M059J (cell line): ENCODE data around the gene SLC6A18. TPM values are rescaled to one million over a fixed set of nuclear protein-coding genes. Genes with fewer than 3 reads are reported as not detected.

Experiments used
- DNase-seq: peaks from one replicate; pipeline ENCODE4 v3.0.0-alpha.2; 2012; ENCODE audit warnings: low read depth
- total RNA-seq: library from RNA; depleted of rRNA; stranded (reverse); fragments of >200 nt; shearing (Covaris generic); gene quantifications from 2 replicates; pipeline ENCODE4 v1.2.3, GENCODE V29; 2014

SLC6A18 gene
- total RNA-seq, 1 experiment from 2014 or later, result not detected

DNA sequence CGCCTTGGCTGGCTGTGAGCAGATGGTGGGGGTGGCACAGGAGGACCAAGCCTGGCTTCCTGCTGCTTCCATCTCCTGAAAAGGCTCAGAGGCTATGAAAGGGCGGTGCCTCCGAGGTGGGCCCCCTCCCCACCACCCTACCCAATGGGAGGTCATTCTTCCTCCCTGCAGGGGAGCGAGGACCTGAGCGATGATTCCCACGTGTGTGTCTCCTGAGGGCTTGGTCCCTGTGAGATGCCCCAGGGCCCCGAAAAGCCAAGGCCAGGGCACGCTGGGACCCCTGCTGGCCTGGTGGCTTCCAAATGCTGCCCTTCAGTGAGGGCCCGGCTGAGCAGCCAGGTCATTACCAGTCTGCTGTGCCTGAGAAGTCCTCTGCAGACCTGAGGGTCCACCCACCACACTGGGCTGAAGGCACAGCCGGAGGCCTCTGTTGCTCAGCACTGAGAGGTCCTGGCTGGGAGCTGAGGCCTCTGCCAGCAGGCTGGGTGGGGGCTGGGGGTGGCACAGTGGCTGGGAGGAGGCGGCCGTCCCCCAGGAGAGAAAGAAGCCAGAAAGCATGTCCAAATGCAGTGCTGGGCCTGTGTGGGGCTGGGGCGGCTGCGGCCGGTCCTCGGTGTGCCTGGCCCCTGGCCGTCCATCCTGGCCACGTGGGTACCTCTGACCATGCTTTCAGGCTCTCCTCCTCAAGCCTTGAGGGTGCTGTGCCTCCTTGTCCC is 37.8 kb upstream of the SLC6A18 start:
- no peak for DNase-seq

DNA sequence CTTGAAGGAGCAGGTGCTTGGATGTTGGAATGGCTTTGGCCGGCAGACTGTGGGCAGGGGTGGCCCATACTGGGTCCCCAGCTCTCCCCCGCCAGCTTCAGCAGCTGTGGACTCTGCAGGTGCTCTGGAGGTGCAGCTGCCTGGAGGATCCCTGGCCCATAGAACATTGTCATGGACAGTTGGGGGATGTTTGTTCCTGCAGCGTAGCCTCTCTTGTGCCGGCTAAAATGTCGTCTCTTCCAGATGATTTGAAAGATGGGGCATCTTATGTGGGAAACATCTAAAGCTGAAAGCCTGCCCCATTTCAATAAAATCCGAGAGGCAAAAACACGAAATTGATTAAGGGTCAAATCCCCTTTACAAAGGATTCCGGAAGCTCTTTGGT is 37.2 kb upstream of the SLC6A18 start:
- DNase-seq, result no peak

DNA sequence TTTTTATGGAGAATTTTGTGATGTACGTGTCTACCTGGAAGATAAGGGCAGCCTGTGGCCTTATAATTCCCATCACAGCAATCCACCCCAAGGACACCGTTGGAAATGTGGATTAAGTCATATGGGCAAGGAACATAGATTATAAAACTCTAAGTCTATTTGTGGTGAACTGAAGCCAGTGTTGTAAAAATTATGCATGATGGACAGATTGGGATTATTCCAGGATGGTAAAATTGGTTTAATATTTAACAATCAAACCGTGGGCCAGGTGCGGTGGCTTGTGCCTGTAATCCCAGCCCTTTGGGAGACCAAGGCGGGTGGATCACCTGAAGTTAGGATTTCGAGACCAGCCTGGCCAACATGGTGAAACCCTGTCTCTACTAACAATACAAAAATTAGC is 36.7 kb upstream of the SLC6A18 start:
- no peak for DNase-seq

DNA sequence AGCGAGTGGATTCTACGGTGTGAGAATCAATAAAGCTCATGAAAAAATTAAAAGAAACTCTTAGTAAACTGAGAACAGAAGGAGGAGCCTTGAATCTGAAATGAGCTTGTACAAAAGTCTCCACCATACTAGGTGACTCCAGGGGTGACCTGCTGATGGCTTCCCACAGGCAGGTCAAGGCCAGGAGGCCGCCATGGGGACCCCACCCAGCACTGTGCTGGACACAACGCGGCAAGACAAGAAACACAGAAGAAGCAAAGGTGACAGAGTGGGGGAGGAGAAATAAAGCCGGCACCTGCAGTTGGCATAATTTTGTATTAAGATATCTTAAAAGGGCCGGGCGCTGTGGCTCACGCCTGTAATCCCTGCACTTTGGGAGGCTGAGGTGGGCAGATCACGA is 35.9 kb upstream of the SLC6A18 start:
- DNase-seq, result no peak

DNA sequence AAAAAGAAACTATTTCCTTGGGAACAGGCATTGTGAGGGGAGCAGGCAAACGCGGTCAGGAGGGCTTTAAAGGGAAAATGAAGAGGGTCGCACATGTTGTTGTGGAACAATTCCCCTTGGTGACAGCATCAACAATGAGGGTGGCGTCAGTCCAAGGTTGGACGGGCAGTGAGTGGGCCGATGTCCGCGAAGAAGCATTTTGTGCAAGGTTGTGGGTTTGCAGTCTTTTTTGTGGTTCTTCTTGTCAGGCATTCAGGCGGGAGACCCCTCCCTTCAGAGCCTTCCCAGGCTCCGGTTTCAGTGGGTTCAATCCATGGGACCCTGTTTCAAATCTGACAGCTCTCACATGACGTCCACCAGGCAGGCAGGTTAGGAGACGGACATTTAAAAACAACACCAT is 34.9 kb upstream of the SLC6A18 start:
- DNase-seq, result no peak

DNA sequence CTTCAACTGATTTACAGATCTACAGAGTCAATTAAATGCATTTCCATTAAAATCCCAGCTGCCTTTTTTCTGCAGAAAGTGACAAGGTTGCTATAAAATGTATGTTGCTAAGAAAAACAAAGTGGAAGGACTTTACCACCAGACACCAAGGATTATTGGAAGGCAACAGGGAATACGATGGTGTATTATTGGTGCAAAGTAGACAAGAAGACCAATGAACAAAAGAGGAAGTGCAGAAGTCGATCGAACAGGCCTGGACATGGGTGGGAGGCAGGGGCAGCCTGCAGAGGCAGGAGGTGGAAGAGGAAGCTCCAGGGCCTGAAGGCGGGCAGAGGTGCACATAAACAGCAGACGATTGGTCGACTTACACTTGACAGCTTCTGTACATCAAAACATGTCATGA is 34.3 kb upstream of the SLC6A18 start:
- DNase-seq, result no peak

DNA sequence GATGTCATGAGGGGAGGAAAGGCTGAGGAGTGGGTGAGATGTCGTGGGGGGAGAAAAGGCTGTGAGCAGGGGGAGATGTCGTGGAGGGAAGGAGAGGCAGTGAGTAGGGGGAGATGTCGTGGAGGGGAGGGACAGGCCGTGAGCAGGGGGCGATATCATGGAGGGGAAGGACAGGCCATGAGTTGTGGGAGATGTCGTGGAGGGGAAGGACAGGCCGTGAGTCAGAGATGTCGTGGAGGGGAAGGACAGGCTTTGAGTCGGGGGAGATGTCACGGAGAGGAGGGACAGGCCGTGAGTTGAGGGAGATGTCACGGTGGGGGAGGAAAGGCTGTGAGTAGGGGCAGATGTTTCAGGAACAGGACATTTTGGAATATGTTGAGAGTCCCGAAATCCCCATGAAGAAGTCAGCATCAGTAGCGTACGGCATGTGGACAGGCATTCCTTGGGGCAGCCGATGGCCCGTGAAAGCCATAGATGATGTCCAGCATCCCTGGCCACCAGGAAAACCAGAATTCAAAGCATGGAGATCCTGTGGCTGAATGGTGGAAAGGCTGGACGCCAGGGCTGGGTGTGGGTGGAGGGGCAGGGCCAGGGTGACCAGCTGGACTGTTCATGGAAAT is 32.1 kb upstream of the SLC6A18 start:
- DNase-seq, result no peak

DNA sequence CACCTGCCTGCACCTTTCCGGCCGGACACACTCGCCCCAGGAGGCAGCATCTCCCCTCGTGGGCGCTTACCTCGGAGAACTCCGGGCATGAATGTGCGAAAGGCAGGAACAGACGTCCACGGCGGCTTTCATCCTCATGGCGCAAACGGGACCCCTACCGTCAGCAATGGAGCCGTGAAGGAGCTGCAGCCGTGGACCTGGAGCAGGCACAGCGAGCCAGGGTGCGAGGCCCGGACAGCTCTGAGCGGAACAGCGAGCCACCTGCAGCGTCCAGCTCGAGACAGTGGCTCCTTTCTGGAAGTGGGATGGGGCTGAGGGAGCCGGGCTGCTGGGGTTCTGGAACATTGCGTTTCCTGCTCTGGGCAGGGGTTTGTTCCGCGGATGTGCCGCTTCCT is 31.6 kb upstream of the SLC6A18 start:
- no peak for DNase-seq

DNA sequence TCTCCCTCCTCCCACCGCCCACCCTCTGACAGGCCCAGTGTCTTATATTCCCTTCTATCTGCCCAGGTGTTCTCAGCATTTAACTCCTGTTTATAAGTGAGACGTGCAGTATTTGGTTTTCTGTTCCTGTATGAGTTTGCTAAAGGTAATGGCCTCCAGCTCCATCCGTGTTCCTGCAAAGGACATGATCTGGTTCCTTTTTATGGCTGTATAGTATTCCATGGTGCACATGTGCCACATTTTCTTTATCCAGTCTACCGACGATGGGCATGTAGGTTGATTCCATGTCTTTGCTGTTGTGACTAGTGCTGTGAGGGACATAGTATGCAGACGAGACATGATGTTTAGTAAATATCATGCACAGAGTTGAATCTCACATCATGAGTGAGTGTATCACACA is 30.8 kb upstream of the SLC6A18 start:
- no peak for DNase-seq

DNA sequence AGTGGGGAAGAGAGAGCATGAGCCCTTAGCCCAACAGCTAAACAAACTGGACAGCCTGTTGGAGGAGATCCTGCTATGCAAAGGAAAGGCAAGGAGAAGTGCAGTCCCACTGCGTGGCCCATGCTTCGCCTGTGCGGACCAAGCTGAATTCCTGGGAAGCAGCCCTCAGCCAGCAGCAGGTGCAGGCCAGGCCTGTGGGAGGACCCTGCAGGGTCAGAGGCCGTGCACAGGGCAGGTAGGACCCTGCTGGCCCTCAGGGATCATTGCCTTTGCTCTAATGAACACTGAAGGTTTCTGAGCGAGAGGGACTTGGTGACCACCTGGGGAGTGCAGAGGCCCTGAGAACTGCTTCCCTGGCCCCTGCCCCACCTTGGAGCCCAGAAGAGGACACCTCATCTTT is 29.7 kb upstream of the SLC6A18 start:
- DNase-seq, result no peak

DNA sequence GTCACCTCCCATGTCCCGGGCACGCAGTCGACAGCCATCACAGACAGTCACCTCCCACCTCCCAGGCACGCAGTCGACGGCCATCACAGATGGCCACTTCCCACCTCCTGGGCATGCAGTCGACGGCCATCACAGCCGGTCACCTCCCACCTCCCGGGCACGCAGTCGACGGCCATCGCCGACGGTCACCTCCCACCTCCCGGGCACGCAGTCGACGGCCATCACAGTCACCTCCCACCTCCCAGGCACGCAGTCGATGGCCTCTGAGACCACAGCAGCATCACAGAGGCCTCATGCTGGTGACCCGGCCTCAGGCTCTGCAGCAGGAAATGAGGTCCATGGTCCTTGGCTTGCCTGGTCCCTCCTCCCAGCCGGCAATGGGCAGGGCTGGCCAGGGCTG is 29.3 kb upstream of the SLC6A18 start:
- DNase-seq, result no peak

DNA sequence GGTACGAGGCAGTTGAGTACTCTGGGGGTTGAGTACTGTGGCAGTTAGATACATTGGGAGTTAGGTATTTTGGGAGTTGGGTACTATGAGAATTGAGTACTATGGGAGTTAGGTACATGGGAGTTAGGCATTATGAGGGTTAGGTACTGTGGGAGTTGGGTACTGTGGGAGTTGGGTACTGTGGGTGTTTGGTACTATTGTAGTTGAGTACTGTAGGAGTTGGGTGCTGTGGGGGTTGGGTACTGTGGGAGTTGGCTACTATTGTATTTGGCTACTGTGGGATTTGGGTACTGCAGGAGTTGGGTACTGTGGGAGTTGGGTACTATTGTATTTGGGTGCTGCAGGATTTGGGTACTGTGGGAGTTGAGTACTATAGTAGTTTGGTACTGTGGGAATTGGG is 28.6 kb upstream of the SLC6A18 start:
- no peak for DNase-seq

DNA sequence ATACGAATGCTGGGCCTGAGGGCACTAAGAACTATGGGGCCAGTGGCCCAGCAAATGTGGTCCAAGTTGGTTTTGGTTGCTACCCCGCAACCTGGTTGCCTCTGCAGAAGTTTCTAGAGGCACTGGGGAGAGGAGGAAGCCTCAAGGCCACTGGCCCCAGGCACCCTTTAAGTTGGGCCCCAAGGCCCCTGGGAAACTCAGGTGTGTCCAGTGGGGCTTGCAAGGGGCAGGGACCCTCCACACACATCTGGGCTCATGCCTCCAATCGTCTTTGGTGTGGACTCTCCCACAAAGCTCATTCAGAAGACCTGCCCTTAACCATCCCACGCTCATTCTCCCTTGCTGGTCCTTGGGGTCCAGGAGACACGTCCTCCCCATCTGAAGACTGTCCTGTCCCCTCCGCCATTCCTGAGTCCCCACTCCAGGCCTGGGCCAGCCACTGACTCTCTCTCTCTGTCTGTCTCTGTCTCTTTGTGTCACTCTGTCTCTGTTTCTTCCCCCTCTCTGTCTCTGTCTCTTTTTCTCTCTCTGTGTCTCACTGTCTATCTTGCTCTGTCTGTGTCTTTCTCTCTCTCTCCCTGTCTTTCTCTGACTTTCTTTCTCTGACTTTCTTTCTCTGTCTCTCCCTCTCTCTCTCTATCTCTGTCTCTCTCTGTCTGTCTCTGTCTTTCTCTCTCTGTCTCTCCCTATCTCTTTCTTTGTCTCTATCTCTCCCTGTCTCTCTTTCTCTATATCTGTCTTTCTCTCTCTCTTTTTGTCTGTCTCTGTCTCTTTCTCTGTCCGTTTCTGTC is 27.1 kb upstream of the SLC6A18 start:
- no peak for DNase-seq

DNA sequence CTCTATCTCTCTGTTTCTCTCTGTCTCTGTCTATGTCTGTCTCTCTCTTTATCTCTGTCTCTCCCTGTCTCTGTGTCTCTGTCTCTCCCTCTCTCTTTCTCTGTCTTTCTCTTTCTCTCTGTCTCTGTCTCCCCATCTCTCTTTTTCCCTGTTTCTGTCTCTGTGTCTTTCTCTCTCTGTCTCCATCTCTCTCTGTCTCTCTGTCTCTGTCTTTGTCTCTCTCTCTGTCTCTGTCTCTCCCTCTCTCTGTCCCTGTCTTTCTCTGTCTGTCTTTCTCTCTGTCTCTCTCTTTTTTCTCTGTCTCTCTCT is 25.9 kb upstream of the SLC6A18 start:
- DNase-seq, result no peak

DNA sequence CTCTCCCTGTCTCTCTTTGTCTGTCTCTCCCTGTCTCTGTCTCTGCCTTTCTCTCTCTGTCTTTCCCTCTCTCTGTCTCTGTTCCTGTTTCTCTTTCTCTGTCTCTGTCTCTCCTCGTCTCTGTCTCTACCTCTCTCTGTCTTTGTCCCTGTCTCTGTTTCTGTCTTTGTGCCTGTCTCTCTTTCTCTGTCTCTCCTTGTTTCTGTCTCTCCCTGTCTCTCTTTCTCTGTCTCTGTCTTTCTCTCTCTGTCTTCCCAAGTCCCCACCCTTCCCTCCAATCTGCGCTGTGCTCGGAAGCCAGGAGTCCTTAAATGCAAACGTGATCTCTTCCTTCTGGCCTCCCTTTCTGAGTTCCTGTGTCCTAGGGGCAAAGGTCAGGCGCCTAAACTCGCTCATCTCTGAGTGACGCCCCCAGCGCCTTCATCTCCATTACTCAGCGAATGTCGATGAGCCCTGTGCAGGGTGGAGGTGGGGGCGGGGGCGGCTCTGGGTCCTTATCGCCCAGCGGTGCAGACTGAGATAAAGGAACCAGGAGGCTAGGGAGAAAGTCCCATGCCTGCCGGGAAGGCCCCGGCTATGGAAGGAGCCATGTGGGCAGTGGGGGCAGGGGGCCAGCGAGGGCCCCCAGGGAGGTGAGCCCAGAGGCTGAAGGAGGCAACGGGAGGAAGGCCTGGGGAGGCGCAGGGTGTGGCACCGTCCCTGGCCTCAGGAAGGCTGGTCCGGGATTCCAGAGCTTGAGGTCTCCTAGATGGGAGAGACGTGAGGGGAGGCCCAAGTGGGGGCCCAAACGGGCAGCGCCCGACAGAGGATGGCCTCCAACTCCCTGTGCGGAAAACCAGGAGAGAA is 25.3 kb upstream of the SLC6A18 start:
- DNase-seq, result no peak

DNA sequence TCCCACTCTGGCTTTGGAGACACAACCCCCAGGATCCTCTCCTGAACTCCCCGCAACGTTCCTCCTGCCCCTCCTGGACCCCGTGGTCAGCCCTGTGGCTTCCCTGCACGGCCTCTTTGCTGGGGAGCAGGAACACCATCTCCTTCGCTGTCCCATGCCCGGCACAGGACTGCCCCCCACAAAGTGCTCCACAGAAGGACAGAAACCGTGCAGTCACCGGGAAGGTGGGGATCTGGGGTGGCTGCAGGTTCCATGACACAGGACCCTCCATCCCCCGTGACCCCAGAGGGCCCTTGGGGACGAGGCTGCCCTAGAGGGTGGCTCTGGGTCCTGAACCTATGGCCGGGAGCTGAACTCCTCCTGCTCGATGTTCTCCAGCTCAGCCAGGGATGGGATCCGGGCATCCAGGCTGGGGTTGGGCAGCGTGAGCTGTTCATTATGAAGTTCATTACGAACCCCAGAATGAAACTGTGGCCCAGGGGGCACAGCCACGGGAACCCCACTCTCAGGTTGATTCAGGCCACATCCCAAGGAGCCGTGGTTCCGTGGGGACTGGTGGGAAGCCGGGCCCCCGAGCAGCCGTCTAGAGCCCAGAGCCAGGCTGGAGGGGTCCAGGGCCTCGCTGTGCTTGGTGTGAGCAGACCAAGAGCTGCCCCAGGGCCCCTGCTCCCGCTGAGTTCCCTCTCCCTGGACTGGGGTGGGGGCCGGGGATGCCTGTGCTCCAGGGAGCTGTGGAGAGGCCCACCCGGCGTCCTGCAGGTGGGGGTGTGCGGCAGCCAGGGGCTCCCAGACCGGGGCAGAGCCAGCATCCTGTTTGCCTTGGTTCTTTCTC is 24.5 kb upstream of the SLC6A18 start:
- no peak for DNase-seq

DNA sequence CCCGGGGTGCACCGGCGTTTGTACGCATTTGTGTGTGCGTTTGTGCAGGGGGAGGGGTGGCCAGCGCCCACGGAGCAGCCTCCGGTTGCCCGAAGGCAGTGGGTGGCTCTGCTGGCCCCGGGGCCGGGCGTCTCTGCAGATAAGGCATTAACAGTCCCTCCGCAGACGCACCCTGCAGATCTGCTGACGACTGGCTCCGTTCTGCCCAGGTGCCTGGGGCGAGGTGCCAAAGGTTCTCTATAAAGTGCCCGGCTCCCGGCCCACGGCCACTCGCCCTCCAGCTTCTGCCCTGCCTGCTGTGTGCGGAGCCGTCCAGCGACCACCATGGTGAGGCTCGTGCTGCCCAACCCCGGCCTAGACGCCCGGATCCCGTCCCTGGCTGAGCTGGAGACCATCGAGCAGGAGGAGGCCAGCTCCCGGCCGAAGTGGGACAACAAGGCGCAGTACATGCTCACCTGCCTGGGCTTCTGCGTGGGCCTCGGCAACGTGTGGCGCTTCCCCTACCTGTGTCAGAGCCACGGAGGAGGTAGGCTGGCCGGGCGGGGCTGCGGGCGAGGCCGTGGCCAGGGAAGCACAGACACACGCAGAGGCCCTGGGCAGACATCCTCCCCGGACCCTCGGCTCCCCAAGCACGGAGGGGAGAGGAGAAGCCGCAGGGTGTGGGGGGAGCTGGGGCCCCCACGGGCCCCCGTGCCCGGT is 23.7 kb upstream of the SLC6A18 start, which contains the start of gene SLC6A19:
TSS of gene SLC6A19 (plus strand) at position 269 of the 699 bp plus-strand sequence. CDS start at position 325, 56 bp downstream.
- no peak for DNase-seq

DNA sequence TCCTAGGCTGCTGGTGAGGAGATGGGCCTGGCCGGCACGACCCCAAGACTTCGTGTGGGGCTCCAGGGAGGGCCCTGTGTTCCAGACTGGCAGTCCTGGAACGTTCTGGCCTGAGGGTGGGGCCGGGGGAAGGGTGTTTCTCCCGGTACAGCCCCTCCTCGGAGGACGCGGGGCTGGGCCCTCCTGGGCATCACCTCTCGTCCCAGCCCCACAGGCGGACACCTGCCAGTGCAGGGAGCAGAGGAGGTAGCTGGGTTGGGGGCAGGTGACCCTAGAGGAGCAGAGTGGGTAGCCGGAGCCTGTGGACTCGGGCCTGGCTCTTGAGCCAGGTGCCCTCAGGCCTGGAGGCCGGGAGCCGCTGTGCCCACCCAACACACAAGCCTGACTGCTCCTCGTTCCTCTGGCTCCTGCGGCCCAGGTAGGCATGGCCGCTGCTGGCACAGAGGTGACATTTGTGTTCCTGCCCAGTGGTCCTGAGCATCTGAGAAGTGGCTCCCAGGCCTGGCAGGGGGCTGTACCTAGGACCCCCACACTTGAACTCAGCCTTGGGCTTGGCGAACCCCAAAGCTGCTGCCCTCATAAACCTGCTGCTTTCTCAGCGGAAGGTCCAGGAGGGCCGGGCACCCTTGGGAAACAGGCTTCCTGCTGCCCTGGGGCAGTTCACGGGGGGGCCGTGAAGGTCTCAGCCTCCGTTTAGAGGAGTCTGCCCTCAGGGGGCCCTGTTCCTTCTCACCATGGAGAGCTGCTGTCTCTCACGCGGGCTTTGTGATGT is 23.0 kb upstream of the SLC6A18 start:
- no peak for DNase-seq

DNA sequence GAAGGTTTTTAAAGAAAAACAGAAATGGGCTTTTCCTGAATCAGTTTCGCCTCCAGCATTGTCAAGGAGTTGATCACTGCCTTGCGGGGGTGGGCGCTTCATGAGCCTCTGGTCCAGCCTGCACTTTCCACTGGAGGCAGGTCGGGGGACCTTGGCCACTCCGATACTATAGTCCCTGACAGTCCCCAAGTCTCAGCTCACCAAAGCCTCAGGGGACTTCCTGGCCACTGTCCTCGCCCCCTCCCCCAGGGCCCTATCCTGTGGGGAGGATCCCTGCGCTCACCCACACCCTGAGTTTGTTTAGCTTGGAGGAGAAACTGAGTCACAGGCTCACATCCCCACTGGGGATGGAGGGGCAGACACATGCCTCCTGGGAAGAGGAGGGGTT is 22.4 kb upstream of the SLC6A18 start:
- no peak for DNase-seq
